Measurements from ENCODE around the gene CTDP1. TPM values are rescaled to one million over a fixed set of nuclear protein-coding genes. Genes with fewer than 3 reads are reported as not detected.

CTDP1 gene
- total and polyA plus RNA-seq, 4 donors = 2.7 to 13.9 (median 10.5) TPM

- WGBS = 87% methylated on average over 9 of the region's 9 CpGs
- Histone ChIP-seq H3K4me1 (ENCODE audit: control insufficient read depth in 4 of 4, insufficient read depth in 4 of 4, low read length in 3 of 4) (peaks cover 3 to 10% (median 5%) of the 10 kb centered on the region in 4 donors), H3K27ac (ENCODE audit: low read depth in 1 of 2, low read length in 2 of 2) (no peak overlapping the region), H3K9me3 (ENCODE audit: control insufficient read depth in 4 of 4, low read length in 3 of 4) (peaks cover 0 to 3% (median 0%) of the 10 kb centered on the region in 4 donors), H3K4me3 (ENCODE audit: low read depth in 1 of 3, low read length in 3 of 3) (no peak overlapping the region), H3K27me3 (ENCODE audit: control insufficient read depth in 4 of 4, insufficient read depth in 4 of 4, low read length in 3 of 4) (peaks cover 0 to 14% (median 11%) of the 10 kb centered on the region in 4 donors), H3K9ac (ENCODE audit: low read depth in 1 of 2, low read length in 2 of 2) (no peak overlapping the region), H3K36me3 (ENCODE audit: control insufficient read depth in 4 of 4, insufficient read depth in 3 of 4, low read depth in 1 of 4, low read length in 3 of 4) (no peaks in the 10 kb centered on the region)
- TF ChIP-seq NR2F2 (IDR thresholded peaks at IDR 0.05) (no peak), CTCF (IDR thresholded peaks at IDR 0.05; ENCODE audit: low read depth, low read length, missing input control) (no peak), HNF4A (conservative IDR thresholded peaks at IDR 0.05) (no peak), FOXA1 (IDR thresholded peaks at IDR 0.05) (no peak), YY1 (IDR thresholded peaks at IDR 0.05) (no peak), RAD21 (IDR thresholded peaks at IDR 0.05) (no peak), FOXA2 (IDR thresholded peaks at IDR 0.05) (no peak), HNF4G (IDR thresholded peaks at IDR 0.05) (no peak), EGR1 (IDR thresholded peaks at IDR 0.05; ENCODE audit: low read depth in 2 of 2) (no peak), TAF1 (conservative IDR thresholded peaks at IDR 0.05) (no peak), SP1 (IDR thresholded peaks at IDR 0.05) (no peak), JUND (IDR thresholded peaks at IDR 0.05) (no peak), RXRA (IDR thresholded peaks at IDR 0.05) (no peak), GABPA (IDR thresholded peaks at IDR 0.05 in 1 of 2, conservative IDR thresholded peaks at IDR 0.05 in 1 of 2) (no peak), ATF3 (IDR thresholded peaks at IDR 0.05) (no peak)
- TF ChIP-seq, protein P1, sequence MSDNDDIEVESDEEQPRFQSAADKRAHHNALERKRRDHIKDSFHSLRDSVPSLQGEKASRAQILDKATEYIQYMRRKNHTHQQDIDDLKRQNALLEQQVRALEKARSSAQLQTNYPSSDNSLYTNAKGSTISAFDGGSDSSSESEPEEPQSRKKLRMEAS (IDR thresholded peaks at IDR 0.05) = no peak
- TF ChIP-seq, protein P2, sequence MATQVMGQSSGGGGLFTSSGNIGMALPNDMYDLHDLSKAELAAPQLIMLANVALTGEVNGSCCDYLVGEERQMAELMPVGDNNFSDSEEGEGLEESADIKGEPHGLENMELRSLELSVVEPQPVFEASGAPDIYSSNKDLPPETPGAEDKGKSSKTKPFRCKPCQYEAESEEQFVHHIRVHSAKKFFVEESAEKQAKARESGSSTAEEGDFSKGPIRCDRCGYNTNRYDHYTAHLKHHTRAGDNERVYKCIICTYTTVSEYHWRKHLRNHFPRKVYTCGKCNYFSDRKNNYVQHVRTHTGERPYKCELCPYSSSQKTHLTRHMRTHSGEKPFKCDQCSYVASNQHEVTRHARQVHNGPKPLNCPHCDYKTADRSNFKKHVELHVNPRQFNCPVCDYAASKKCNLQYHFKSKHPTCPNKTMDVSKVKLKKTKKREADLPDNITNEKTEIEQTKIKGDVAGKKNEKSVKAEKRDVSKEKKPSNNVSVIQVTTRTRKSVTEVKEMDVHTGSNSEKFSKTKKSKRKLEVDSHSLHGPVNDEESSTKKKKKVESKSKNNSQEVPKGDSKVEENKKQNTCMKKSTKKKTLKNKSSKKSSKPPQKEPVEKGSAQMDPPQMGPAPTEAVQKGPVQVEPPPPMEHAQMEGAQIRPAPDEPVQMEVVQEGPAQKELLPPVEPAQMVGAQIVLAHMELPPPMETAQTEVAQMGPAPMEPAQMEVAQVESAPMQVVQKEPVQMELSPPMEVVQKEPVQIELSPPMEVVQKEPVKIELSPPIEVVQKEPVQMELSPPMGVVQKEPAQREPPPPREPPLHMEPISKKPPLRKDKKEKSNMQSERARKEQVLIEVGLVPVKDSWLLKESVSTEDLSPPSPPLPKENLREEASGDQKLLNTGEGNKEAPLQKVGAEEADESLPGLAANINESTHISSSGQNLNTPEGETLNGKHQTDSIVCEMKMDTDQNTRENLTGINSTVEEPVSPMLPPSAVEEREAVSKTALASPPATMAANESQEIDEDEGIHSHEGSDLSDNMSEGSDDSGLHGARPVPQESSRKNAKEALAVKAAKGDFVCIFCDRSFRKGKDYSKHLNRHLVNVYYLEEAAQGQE (IDR thresholded peaks at IDR 0.05) = no peak
- TF ChIP-seq, protein P3, sequence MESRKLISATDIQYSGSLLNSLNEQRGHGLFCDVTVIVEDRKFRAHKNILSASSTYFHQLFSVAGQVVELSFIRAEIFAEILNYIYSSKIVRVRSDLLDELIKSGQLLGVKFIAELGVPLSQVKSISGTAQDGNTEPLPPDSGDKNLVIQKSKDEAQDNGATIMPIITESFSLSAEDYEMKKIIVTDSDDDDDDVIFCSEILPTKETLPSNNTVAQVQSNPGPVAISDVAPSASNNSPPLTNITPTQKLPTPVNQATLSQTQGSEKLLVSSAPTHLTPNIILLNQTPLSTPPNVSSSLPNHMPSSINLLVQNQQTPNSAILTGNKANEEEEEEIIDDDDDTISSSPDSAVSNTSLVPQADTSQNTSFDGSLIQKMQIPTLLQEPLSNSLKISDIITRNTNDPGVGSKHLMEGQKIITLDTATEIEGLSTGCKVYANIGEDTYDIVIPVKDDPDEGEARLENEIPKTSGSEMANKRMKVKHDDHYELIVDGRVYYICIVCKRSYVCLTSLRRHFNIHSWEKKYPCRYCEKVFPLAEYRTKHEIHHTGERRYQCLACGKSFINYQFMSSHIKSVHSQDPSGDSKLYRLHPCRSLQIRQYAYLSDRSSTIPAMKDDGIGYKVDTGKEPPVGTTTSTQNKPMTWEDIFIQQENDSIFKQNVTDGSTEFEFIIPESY (IDR thresholded peaks at IDR 0.05) = no peak
- DNase-seq (ENCODE audit: low spot score) = no peak
These were observed 122.0 kb downstream of the CTDP1 start for GRCh38 chr18:79801641-79802040.

Data from liver (tissue), 9 donors.